Panc1 (cell line): ENCODE results near the gene EFR3B. TPM values are rescaled to one million over a fixed set of nuclear protein-coding genes. Genes with fewer than 3 reads are reported as not detected.

Source experiments
- ATAC-seq: fragments of 200-7000 bp; cut with Tn5 transposase; 2 replicates; pipeline ENCODE4 v1.9.1; 2020; ENCODE audit warnings: mild to moderate bottlenecking, moderate library complexity
- BruUV-seq: library from RNA; stranded (reverse); fragments of 400-500 nt; replicated peaks from 2 replicates; lab custom pipeline; 2021; lab: Mats Ljungman, UMichigan
- CTCF ChIA-PET: fragments of 300-600 bp; sonication (Branson Sonifier 250); formaldehyde crosslinking; loops from one replicate; lab custom pipeline; 2022; ENCODE audit warnings: antibody characterized with exemption; lab: Charles Lee
- POLR2A ChIA-PET: fragments of 300-600 bp; sonication (Branson Sonifier 250); formaldehyde crosslinking; loops from one replicate; lab custom pipeline; 2022; ENCODE audit warnings: antibody characterized with exemption; lab: Charles Lee
- DNase-seq: peaks from one replicate; pipeline ENCODE4 v3.0.0-alpha.2; 2010; ENCODE audit warnings: low read depth, low spot score
- H3K27ac ChIP-seq: 2 replicates; pipeline ENCODE4 v1.5.1; 2011; ENCODE audit warnings: mild to moderate bottlenecking, low read length, inconsistent platforms
- H3K27me3 ChIP-seq: fragments of 200-500 bp; sonication (Bioruptor generic); 2 replicates; pipeline ENCODE4 v1.6.0; 2014; ENCODE audit warnings: low read length, inconsistent platforms; ENCODE audit not compliant: control insufficient read depth, insufficient read depth
- H3K36me3 ChIP-seq: fragments of 200-500 bp; sonication (Bioruptor generic); 2 replicates; pipeline ENCODE4 v1.5.1; 2014; ENCODE audit warnings: inconsistent platforms, mild to moderate bottlenecking, low read length, moderate library complexity; ENCODE audit not compliant: control insufficient read depth, insufficient read depth
- H3K4me1 ChIP-seq: 2 replicates; pipeline ENCODE4 v1.5.1; 2011; ENCODE audit warnings: inconsistent platforms, mild to moderate bottlenecking, low read length, moderate library complexity; ENCODE audit not compliant: control insufficient read depth, insufficient read depth
- H3K4me3 ChIP-seq, 2 experiments: 2 replicates each; pipeline ENCODE4 v1.5.1; 2011 to 2012; ENCODE audit warnings: low read depth in 2 of 2, low read length in 2 of 2, mild to moderate bottlenecking in 2 of 2, inconsistent platforms in 1 of 2, moderate library complexity in 1 of 2
- H3K9me3 ChIP-seq: fragments of 200-500 bp; sonication (Bioruptor generic); 2 replicates; pipeline ENCODE4 v1.5.1; 2014; ENCODE audit warnings: low read depth, mild to moderate bottlenecking, inconsistent platforms, low read length, moderate library complexity; ENCODE audit not compliant: control insufficient read depth, insufficient read depth
- POLR2AphosphoS5 ChIP-seq: IDR thresholded peaks from 2 replicates; pipeline ENCODE4 v1.6.1; 2012; ENCODE audit warnings: mild to moderate bottlenecking, low read depth, low read length, moderate library complexity
- SIN3A ChIP-seq: IDR thresholded peaks from 2 replicates; pipeline ENCODE4 v1.6.1; 2012; ENCODE audit warnings: low read depth, mild to moderate bottlenecking, low read length, moderate library complexity, borderline replicate concordance; ENCODE audit not compliant: insufficient read depth
- TCF7L2 ChIP-seq: IDR thresholded peaks from 2 replicates; pipeline ENCODE4 v1.6.1; 2011; ENCODE audit warnings: mild to moderate bottlenecking, low read depth, low read length, inconsistent platforms
- in situ Hi-C: cut with HindIII; loops from 2 replicates; pipeline ENCODE4 v1.10.0; 2016; ENCODE audit warnings: low sequenced_read_pairs, low pct_unique_long_range_greater_than_20kb
- intact Hi-C: fragments of 100-400 bp; cut with micrococcal nuclease; formaldehyde crosslinking; loops from one replicate; pipeline ENCODE4 v1.10.0; 2022; ENCODE audit not compliant: unreplicated experiment
- total RNA-seq: library from RNA; stranded (reverse); gene quantifications from one replicate; pipeline ENCODE4 v1.2.1, GENCODE V29; 2021; ENCODE audit not compliant: unreplicated experiment
- TF ChIP-seq, protein P1 (sequence below), 2 experiments: IDR thresholded peaks; 2 replicates each; pipeline ENCODE4 v1.6.1; 2011 to 2012; ENCODE audit warnings: low read depth in 2 of 2, control low read depth in 1 of 2, low read length in 1 of 2, mild to moderate bottlenecking in 1 of 2, moderate library complexity in 1 of 2; ENCODE audit not compliant: insufficient read depth in 1 of 2
- TF ChIP-seq, protein P2 (sequence below): fragments of 450-650 bp; IDR thresholded peaks from 2 replicates; pipeline ENCODE4 v1.5.1; 2017; ENCODE audit warnings: mild to moderate bottlenecking

Gene EFR3B
- total RNA-seq, 1 experiment from 2014 or later, result 8.9 TPM

DNA sequence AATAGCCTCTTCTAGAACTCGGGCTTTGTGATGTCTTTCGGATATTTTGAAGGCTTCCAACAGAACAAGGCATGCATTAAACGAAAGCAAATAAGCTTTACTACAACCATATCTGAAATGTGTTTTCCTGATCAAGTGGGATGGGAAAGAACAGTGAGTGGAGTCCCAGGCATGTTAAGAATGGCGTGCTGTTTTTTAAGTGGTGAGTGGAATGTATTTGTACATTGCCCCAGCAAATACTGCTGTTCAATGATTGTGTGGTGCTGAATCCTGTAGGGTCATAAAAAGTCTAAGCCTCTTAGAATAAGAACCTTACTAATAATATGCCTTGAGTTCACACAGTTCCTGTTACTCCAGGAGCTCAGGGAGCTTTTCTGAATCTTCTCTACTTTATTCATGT is 74.0 kb downstream of the EFR3B start:
- no peaks in the 10 kb centered on the region for H3K27me3 ChIP-seq
- no peaks in the 10 kb centered on the region for H3K36me3 ChIP-seq
- CTCF ChIA-PET, result no interaction called here
- no peak for TF ChIP-seq TCF7L2
- TF ChIP-seq, protein P1, sequence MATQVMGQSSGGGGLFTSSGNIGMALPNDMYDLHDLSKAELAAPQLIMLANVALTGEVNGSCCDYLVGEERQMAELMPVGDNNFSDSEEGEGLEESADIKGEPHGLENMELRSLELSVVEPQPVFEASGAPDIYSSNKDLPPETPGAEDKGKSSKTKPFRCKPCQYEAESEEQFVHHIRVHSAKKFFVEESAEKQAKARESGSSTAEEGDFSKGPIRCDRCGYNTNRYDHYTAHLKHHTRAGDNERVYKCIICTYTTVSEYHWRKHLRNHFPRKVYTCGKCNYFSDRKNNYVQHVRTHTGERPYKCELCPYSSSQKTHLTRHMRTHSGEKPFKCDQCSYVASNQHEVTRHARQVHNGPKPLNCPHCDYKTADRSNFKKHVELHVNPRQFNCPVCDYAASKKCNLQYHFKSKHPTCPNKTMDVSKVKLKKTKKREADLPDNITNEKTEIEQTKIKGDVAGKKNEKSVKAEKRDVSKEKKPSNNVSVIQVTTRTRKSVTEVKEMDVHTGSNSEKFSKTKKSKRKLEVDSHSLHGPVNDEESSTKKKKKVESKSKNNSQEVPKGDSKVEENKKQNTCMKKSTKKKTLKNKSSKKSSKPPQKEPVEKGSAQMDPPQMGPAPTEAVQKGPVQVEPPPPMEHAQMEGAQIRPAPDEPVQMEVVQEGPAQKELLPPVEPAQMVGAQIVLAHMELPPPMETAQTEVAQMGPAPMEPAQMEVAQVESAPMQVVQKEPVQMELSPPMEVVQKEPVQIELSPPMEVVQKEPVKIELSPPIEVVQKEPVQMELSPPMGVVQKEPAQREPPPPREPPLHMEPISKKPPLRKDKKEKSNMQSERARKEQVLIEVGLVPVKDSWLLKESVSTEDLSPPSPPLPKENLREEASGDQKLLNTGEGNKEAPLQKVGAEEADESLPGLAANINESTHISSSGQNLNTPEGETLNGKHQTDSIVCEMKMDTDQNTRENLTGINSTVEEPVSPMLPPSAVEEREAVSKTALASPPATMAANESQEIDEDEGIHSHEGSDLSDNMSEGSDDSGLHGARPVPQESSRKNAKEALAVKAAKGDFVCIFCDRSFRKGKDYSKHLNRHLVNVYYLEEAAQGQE (IDR thresholded peaks at IDR 0.05; ENCODE audit: insufficient read depth in 1 of 2, low read depth in 2 of 2, low read length in 1 of 2), result peak in 1 of 2 experiments; percentile 67; a peak in 1 of 4 replicates
- no peaks in the 10 kb centered on the region for H3K4me1 ChIP-seq
- in situ Hi-C loops (no loop called here), intact Hi-C loops (no loop called here)
- H3K27ac ChIP-seq, result no peak overlapping the region
- 0 out of 2 replicates have a peak, but pooled peaks have one; percentile 33 for ATAC-seq
- H3K4me3 ChIP-seq, result no peak overlapping the region
- H3K9me3 ChIP-seq, result no peaks in the 10 kb centered on the region
- no TSS peak for BruUV-seq
- DNase-seq, result no peak
- POLR2A ChIA-PET, result interaction anchor here (0.6 kb wide), 1 partner anchor 34 kb away, joined by 10 read pairs; no protein-coding TSS in a partner anchor

DNA sequence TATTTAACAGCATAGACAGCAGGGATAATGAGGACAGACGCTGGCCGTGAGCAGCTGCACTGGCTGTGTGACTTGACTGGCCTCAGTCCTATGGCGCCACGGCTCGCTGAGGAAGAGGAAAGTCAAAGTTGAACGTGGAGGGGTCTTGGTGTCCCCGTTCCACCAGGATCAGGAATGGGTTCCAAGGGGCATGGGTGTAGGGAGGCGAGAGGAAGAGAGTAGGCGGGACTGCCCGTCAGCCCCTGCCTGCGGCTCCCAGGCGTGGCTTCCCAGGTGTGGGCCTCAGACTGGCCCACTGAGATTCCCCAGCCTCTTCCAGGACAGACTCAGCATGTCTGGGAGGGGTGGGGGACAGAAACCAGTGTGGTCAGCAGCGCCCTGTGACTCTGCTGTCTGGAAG is 75.1 kb downstream of the EFR3B start:
- no TSS peak for BruUV-seq

More for the DNA sequence above, 75.1 kb downstream of the EFR3B start:
- Histone ChIP-seq H3K9me3 (no peaks in the 10 kb centered on the region), H3K27ac (no peak overlapping the region), H3K4me3 (no peak overlapping the region), H3K4me1 (no peaks in the 10 kb centered on the region), H3K36me3 (no peaks in the 10 kb centered on the region), H3K27me3 (no peaks in the 10 kb centered on the region)
- in situ Hi-C loops, result no loop called here
- intact Hi-C loops, result no loop called here
- DNase-seq, result no peak
- POLR2A ChIA-PET, result no interaction called here
- CTCF ChIA-PET, result no interaction called here
- TF ChIP-seq, protein P1 (IDR thresholded peaks at IDR 0.05; ENCODE audit: insufficient read depth in 1 of 2, low read depth in 2 of 2, low read length in 1 of 2), result no peak
- TF ChIP-seq, protein P2, sequence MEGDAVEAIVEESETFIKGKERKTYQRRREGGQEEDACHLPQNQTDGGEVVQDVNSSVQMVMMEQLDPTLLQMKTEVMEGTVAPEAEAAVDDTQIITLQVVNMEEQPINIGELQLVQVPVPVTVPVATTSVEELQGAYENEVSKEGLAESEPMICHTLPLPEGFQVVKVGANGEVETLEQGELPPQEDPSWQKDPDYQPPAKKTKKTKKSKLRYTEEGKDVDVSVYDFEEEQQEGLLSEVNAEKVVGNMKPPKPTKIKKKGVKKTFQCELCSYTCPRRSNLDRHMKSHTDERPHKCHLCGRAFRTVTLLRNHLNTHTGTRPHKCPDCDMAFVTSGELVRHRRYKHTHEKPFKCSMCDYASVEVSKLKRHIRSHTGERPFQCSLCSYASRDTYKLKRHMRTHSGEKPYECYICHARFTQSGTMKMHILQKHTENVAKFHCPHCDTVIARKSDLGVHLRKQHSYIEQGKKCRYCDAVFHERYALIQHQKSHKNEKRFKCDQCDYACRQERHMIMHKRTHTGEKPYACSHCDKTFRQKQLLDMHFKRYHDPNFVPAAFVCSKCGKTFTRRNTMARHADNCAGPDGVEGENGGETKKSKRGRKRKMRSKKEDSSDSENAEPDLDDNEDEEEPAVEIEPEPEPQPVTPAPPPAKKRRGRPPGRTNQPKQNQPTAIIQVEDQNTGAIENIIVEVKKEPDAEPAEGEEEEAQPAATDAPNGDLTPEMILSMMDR, result no peak
- TF ChIP-seq SIN3A, result no peak
- TF ChIP-seq POLR2AphosphoS5, result no peak
- TF ChIP-seq TCF7L2, result no peak
- peak; percentile 23; the same call in 1 of the 2 replicates for ATAC-seq
